SU-DHL-6 (cell line): Measurements from ENCODE around the gene FUNDC2.
"Not testable (repeated sequence)": the region's sequence is repeated elsewhere in the genome, so short reads cannot be mapped to it uniquely, and the experiment has no call there.

ENCODE experiments used
- EZH2phosphoT487 ChIP-seq: fragments of 200-600 bp; sonication (generic), shearing (Covaris generic); conservative IDR thresholded peaks from 2 replicates; pipeline ENCODE4 v1.6.1; 2018; ENCODE audit warnings: mild to moderate bottlenecking, antibody characterized with exemption, low read length, moderate library complexity, mixed read lengths
- TF ChIP-seq, protein P1 (sequence below): fragments of 200-600 bp; sonication (generic); IDR thresholded peaks from one replicate; pipeline ENCODE4 v1.5.1; 2017; ENCODE audit warnings: antibody characterized with exemption, mild to moderate bottlenecking, low read length, moderate library complexity; ENCODE audit not compliant: insufficient read depth, poor library complexity, severe bottlenecking

DNA sequence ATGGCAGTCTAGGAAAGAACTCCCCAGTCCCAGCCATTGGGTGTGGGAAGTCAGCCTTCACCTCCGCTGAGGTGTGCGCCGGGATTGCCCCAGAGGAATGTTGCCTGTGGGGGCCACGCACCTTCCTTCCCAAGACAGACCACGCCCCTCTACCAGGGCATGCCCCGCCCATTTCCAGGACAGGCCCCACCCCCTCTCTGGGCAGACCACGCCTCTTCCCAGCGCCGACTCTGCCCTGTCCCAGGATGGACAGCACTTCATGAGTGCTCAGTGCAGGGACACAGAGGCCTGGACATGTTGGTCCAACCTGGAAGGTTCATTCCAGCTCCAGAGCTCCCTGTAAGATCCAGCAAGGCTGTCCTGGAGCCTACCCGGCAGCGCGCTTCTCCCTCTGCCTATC, 18.1 kb upstream of the FUNDC2 start:
- not testable (repeated sequence) for TF ChIP-seq EZH2phosphoT487
- TF ChIP-seq, protein P1, sequence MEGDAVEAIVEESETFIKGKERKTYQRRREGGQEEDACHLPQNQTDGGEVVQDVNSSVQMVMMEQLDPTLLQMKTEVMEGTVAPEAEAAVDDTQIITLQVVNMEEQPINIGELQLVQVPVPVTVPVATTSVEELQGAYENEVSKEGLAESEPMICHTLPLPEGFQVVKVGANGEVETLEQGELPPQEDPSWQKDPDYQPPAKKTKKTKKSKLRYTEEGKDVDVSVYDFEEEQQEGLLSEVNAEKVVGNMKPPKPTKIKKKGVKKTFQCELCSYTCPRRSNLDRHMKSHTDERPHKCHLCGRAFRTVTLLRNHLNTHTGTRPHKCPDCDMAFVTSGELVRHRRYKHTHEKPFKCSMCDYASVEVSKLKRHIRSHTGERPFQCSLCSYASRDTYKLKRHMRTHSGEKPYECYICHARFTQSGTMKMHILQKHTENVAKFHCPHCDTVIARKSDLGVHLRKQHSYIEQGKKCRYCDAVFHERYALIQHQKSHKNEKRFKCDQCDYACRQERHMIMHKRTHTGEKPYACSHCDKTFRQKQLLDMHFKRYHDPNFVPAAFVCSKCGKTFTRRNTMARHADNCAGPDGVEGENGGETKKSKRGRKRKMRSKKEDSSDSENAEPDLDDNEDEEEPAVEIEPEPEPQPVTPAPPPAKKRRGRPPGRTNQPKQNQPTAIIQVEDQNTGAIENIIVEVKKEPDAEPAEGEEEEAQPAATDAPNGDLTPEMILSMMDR: not testable (repeated sequence)
